Mesenchymal stem cell (in vitro differentiated cells and primary cell): ENCODE measurements around the gene RAB7B.

Experiments used
- DNase-seq: peaks from one replicate; pipeline ENCODE4 v3.0.0-alpha.2; 2013
- H2AFZ ChIP-seq: one replicate; pipeline ENCODE4 v1.6.1; 2013; ENCODE audit warnings: low read depth, mild to moderate bottlenecking, control low read depth, inconsistent platforms, low read length, moderate library complexity
- H2AK5ac ChIP-seq: 2 replicates; pipeline ENCODE4 v1.6.1; 2013; ENCODE audit warnings: low read length, moderate library complexity, mild to moderate bottlenecking, inconsistent platforms; ENCODE audit not compliant: severe bottlenecking
- H2BK120ac ChIP-seq: one replicate; pipeline ENCODE4 v1.6.1; 2013; ENCODE audit warnings: low read depth, mild to moderate bottlenecking, inconsistent platforms, low read length, moderate library complexity
- H2BK12ac ChIP-seq, 2 experiments: one replicate each; pipeline ENCODE4 v1.6.1; 2013; ENCODE audit warnings: inconsistent platforms in 2 of 2, low read length in 2 of 2, mild to moderate bottlenecking in 2 of 2, moderate library complexity in 2 of 2, control low read depth in 1 of 2
- H2BK15ac ChIP-seq: one replicate; pipeline ENCODE4 v1.6.1; 2013; ENCODE audit warnings: mild to moderate bottlenecking, low read depth, inconsistent platforms; ENCODE audit not compliant: poor library complexity, severe bottlenecking
- H2BK5ac ChIP-seq: 2 replicates; pipeline ENCODE4 v1.6.1; 2013; ENCODE audit warnings: low read depth, mild to moderate bottlenecking, low read length, control low read depth, inconsistent platforms; ENCODE audit not compliant: poor library complexity, severe bottlenecking
- H3K14ac ChIP-seq, 2 experiments: one replicate each; pipeline ENCODE4 v1.6.1; 2013; ENCODE audit warnings: inconsistent platforms in 2 of 2, low read length in 2 of 2, control low read depth in 1 of 2, mild to moderate bottlenecking in 1 of 2, moderate library complexity in 1 of 2
- H3K18ac ChIP-seq, 2 experiments: one replicate each; pipeline ENCODE4 v1.6.1; 2013; ENCODE audit warnings: inconsistent platforms in 2 of 2, low read length in 2 of 2, control low read depth in 1 of 2, low read depth in 1 of 2, mild to moderate bottlenecking in 1 of 2
- H3K23ac ChIP-seq, 2 experiments: one replicate each; pipeline ENCODE4 v1.6.1; 2013; ENCODE audit warnings: inconsistent platforms in 2 of 2, low read length in 2 of 2, mild to moderate bottlenecking in 2 of 2, moderate library complexity in 2 of 2, control low read depth in 1 of 2
- H3K27ac ChIP-seq: 2 replicates; pipeline ENCODE4 v1.5.1; 2013; ENCODE audit warnings: mild to moderate bottlenecking, moderate library complexity, low read length, control low read depth, inconsistent platforms; ENCODE audit not compliant: poor library complexity, severe bottlenecking
- H3K27me3 ChIP-seq, 2 experiments: 2 replicates each; pipeline versions ENCODE4 v1.6.1 to v1.7.0; 2013; ENCODE audit warnings: low read length in 2 of 2, mild to moderate bottlenecking in 2 of 2, moderate library complexity in 2 of 2, control low read depth in 1 of 2, inconsistent platforms in 1 of 2; ENCODE audit not compliant: control insufficient read depth in 1 of 2, insufficient read depth in 1 of 2
- H3K36me3 ChIP-seq, 2 experiments: 2 replicates each; pipeline versions ENCODE4 v1.6.1 to v1.7.0; 2013; ENCODE audit warnings: low read length in 2 of 2, control low read depth in 1 of 2, inconsistent platforms in 1 of 2, low read depth in 1 of 2, mild to moderate bottlenecking in 1 of 2; ENCODE audit not compliant: insufficient read depth in 2 of 2, control insufficient read depth in 1 of 2
- H3K4ac ChIP-seq, 2 experiments: one replicate each; pipeline ENCODE4 v1.6.1; 2013; ENCODE audit warnings: inconsistent platforms in 2 of 2, low read length in 2 of 2, mild to moderate bottlenecking in 2 of 2, moderate library complexity in 2 of 2, control low read depth in 1 of 2, low read depth in 1 of 2
- H3K4me1 ChIP-seq: 2 replicates; pipeline ENCODE4 v1.6.1; 2013; ENCODE audit warnings: low read depth, low read length, control low read depth; ENCODE audit not compliant: control insufficient read depth, insufficient read depth
- H3K4me2 ChIP-seq: 2 replicates; pipeline ENCODE4 v1.6.1; 2013; ENCODE audit warnings: low read length, mild to moderate bottlenecking, inconsistent platforms; ENCODE audit not compliant: poor library complexity, severe bottlenecking
- H3K4me3 ChIP-seq, 2 experiments: 2 replicates each; pipeline versions ENCODE4 v1.5.1 to v1.7.0; 2013; ENCODE audit warnings: low read length in 2 of 2, mild to moderate bottlenecking in 2 of 2, control low read depth in 1 of 2, low read depth in 1 of 2; ENCODE audit not compliant: insufficient read depth in 1 of 2
- H3K79me1 ChIP-seq: replicated peaks from 2 replicates; pipeline ENCODE4 v1.6.1; 2013; ENCODE audit warnings: mild to moderate bottlenecking, control low read depth, low read length, inconsistent platforms; ENCODE audit not compliant: poor library complexity, severe bottlenecking
- H3K9ac ChIP-seq: 2 replicates; pipeline ENCODE4 v1.7.0; 2013; ENCODE audit warnings: mild to moderate bottlenecking, low read length, moderate library complexity
- H3K9me3 ChIP-seq: 2 replicates; pipeline ENCODE4 v1.7.0; 2013; ENCODE audit warnings: mild to moderate bottlenecking, low read length; ENCODE audit not compliant: control insufficient read depth
- H4K8ac ChIP-seq: one replicate; pipeline ENCODE4 v1.6.1; 2013; ENCODE audit warnings: inconsistent platforms, mild to moderate bottlenecking, low read length, moderate library complexity
- H4K91ac ChIP-seq: one replicate; pipeline ENCODE4 v1.6.1; 2013; ENCODE audit warnings: mild to moderate bottlenecking, low read length, inconsistent platforms
- WGBS: methylation state at CpG from one replicate; pipeline ENCODE4 v1.1.7; 2013; ENCODE audit warnings: mixed read lengths; 5-methylcytosine and 5-hydroxymethylcytosine counted together

RAB7B gene

GRCh38 chr1:206049919-206050600, 46.9 kb upstream of the RAB7B start:
- H4K91ac ChIP-seq, result no peak overlapping the region
- H3K27ac ChIP-seq, result peak overlapping the region; percentile 60
- H3K4me1 ChIP-seq, result peaks cover 12% of the 10 kb centered on the region
- no peak overlapping the region for H3K18ac ChIP-seq
- no peak overlapping the region for H3K23ac ChIP-seq
- H3K79me1 ChIP-seq, result no peaks in the 10 kb centered on the region
- H3K4me3 ChIP-seq, result no peak overlapping the region
- DNase-seq, result no peak
- H4K8ac ChIP-seq, result no peak overlapping the region
- no peak overlapping the region for H3K14ac ChIP-seq
- no peak overlapping the region for H2AK5ac ChIP-seq
- no peak overlapping the region for H2BK120ac ChIP-seq
- H2AFZ ChIP-seq, result no peak overlapping the region
- no peak overlapping the region for H2BK15ac ChIP-seq
- peaks cover 0 to 16% of the 10 kb centered on the region in 2 experiments for H3K27me3 ChIP-seq
- H2BK5ac ChIP-seq, result no peak overlapping the region
- 79% methylated on average over 2 of the region's 3 CpGs for WGBS
- no peaks in the 10 kb centered on the region for H3K36me3 ChIP-seq
- no peak overlapping the region for H2BK12ac ChIP-seq
- no peak overlapping the region for H3K4me2 ChIP-seq
- H3K9me3 ChIP-seq, result no peaks in the 10 kb centered on the region
- no peak overlapping the region for H3K4ac ChIP-seq
- no peak overlapping the region for H3K9ac ChIP-seq

DNA sequence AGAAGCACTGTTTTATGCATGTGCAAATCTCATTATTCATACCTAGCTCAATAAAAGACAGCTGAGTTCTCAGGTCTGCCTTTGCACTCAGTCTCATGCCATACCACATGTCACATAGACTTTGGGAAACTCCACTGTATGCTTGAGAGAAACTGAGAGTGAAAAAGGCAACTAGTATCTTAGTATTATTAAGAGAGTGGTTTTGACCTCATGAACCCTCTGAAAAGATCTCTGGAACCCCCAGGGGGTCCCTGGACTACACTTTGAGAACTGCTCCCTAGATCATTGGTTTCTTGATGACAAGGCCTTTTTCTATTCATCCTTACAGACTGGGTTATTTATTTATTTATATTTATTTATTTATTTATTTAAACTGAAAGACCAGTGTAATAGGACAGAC, 46.1 kb upstream of the RAB7B start:
- DNase-seq, result no peak
- no peak overlapping the region for H3K4me2 ChIP-seq
- H3K27ac ChIP-seq, result no peak overlapping the region
- H3K4me3 ChIP-seq, result no peak overlapping the region
- H3K14ac ChIP-seq, result no peak overlapping the region
- no peak overlapping the region for H2BK15ac ChIP-seq
- H3K9ac ChIP-seq, result no peak overlapping the region
- no peak overlapping the region for H2AK5ac ChIP-seq
- H2BK5ac ChIP-seq, result no peak overlapping the region
- no peak overlapping the region for H3K23ac ChIP-seq
- no peak overlapping the region for H4K91ac ChIP-seq
- no peak overlapping the region for H3K4ac ChIP-seq
- no peak overlapping the region for H4K8ac ChIP-seq
- no peaks in the 10 kb centered on the region for H3K36me3 ChIP-seq
- H3K4me1 ChIP-seq, result peaks cover 12% of the 10 kb centered on the region
- H3K18ac ChIP-seq, result no peak overlapping the region
- no peak overlapping the region for H2BK120ac ChIP-seq
- no peaks in the 10 kb centered on the region for H3K79me1 ChIP-seq
- peaks cover 0 to 16% of the 10 kb centered on the region in 2 experiments for H3K27me3 ChIP-seq
- no peak overlapping the region for H2BK12ac ChIP-seq
- H3K9me3 ChIP-seq, result no peaks in the 10 kb centered on the region
- H2AFZ ChIP-seq, result no peak overlapping the region

DNA sequence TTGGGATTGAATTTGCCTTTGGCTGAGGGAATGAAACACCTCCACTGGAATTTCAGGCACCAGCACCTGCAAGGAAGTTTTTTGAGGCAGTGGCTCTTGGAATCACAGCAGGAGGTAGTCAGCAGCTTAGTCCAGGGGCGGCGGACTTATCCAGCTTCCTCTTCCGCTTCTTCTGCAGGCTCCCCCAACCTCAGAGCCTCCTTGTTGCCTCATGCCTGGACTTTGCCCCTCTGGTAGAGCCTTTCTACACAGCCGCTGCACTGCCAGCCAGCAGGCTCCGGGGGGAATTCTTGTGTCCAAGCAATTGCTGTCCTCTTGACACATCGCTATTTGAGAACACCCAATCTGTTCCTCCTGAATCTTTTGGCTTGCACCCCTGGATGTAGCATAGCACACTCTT, 45.4 kb upstream of the RAB7B start:
- Histone ChIP-seq H2BK120ac (no peak overlapping the region), H3K4me1 (peaks cover 12% of the 10 kb centered on the region), H4K8ac (no peak overlapping the region), H3K79me1 (no peaks in the 10 kb centered on the region), H3K4me3 (no peak overlapping the region), H2AK5ac (no peak overlapping the region), H3K4me2 (no peak overlapping the region), H3K4ac (no peak overlapping the region), H3K36me3 (no peaks in the 10 kb centered on the region), H3K9ac (no peak overlapping the region), H2BK15ac (no peak overlapping the region), H4K91ac (no peak overlapping the region), H2AFZ (no peak overlapping the region), H3K18ac (no peak overlapping the region), H3K14ac (no peak overlapping the region), H2BK12ac (no peak overlapping the region), H3K23ac (no peak overlapping the region), H3K9me3 (no peaks in the 10 kb centered on the region), H3K27ac (no peak overlapping the region), H3K27me3 (peaks cover 0 to 16% of the 10 kb centered on the region in 2 experiments), H2BK5ac (no peak overlapping the region)
- no peak for DNase-seq
- WGBS, result 89% methylated on average over 6 of the region's 6 CpGs

- no peak for DNase-seq
- Histone ChIP-seq H3K4ac (no peak overlapping the region), H2AK5ac (no peak overlapping the region), H3K18ac (no peak overlapping the region), H3K9me3 (no peaks in the 10 kb centered on the region), H3K27ac (no peak overlapping the region), H3K27me3 (peaks cover 0 to 16% of the 10 kb centered on the region in 2 experiments), H3K36me3 (no peaks in the 10 kb centered on the region), H3K4me2 (no peak overlapping the region), H4K8ac (no peak overlapping the region), H3K4me3 (no peak overlapping the region), H4K91ac (no peak overlapping the region), H3K4me1 (peaks cover 12% of the 10 kb centered on the region), H3K9ac (no peak overlapping the region), H3K79me1 (no peaks in the 10 kb centered on the region), H2AFZ (no peak overlapping the region), H3K14ac (no peak overlapping the region), H2BK12ac (no peak overlapping the region), H2BK5ac (no peak overlapping the region), H2BK15ac (no peak overlapping the region), H3K23ac (no peak overlapping the region), H2BK120ac (no peak overlapping the region)
- 98% methylated on average over 3 of the region's 4 CpGs for WGBS
These were observed 44.1 kb upstream of the RAB7B start for GRCh38 chr1:206047271-206047670.
